Ramos (cell line): ENCODE measurements around the gene ZFP42.
"Not testable (repeated sequence)": the region's sequence is repeated elsewhere in the genome, so short reads cannot be mapped to it uniquely, and the experiment has no call there.

Source experiments
- in situ Hi-C: fragments of 300-500 bp; cut with MboI; formaldehyde crosslinking; loops from one replicate; pipeline ENCODE4 v1.14.3; 2022; ENCODE audit warnings: low sequenced_read_pairs; ENCODE audit not compliant: unreplicated experiment

The ZFP42 gene

DNA sequence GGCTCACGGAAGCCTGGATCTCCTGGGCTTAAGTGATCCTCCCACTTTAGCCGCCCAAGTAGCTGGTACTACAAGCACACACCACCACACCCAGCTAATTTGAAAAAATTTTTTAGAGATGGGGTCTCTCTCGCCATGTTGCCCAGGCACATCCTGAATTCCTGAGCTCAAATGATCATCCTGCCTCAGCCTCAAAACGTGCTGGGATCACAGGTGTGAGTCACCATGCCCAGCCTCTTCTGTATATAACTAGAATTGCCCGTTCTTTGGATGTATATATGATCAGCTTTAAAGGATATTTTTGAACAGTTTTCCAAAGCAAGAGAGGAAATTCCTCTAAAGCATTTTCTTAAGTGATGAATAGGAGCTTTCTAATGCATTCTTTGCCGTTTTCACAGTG lies 22.7 kb downstream of the ZFP42 start:
- in situ Hi-C loops: no loop called here

GRCh38 chr4:188021548-188022249 lies 26.1 kb downstream of the ZFP42 start:
- in situ Hi-C loops: no loop called here

- in situ Hi-C loops: no loop called here
Measured at GRCh38 chr4:188023682-188024081, 28.1 kb downstream of the ZFP42 start.

- in situ Hi-C loops: no loop called here
Measured at GRCh38 chr4:188025476-188025875, 29.9 kb downstream of the ZFP42 start.

DNA sequence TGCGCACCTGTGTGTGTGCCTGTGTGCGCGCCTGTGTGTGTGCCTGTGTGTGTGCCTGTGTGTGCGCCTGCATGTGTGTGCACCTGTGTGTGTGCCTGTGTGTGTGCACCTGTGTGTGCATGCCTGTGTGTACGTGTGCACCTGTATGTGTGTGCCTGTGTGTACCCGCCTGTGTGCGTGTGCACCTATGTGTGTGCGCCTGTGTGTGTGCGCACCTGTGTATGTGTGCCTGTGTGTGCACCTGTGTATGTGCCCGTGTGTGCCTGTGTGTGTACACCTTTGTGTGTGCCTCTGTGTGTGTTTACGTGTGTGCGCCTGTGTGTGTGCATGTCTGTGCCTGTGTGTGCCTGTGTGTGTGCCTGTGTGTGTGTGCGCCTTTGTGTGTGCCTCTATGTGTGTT lies 33.5 kb downstream of the ZFP42 start:
- in situ Hi-C loops: no loop called here

- in situ Hi-C loops: no loop called here
Measured at GRCh38 chr4:188030401-188030800, 34.8 kb downstream of the ZFP42 start.

- in situ Hi-C loops: no loop called here
Measured at GRCh38 chr4:188031751-188032150, 36.2 kb downstream of the ZFP42 start.

DNA sequence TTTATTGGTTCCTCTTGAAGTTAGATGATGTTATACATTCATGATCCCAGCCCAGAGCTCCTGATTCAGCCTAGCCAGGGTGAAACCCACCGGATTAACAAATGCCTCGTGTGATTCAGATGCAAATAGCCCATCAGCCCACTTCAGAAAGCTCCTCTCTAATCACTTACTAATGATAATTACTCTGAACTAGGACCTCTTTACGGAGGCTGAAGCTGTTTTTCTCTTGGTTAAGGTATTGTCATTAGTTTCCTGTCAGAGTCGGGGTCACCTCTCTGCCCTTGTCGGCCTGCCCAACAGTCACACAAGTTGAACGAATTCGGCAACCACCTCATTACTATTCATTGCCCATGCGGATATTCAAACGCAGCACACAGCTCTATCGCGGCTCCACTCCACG lies 36.6 kb downstream of the ZFP42 start:
- in situ Hi-C loops: no loop called here

- in situ Hi-C loops: no loop called here
Measured at GRCh38 chr4:188032583-188032982, 37.0 kb downstream of the ZFP42 start.

GRCh38 chr4:188037003-188037713 lies 41.6 kb downstream of the ZFP42 start:
- in situ Hi-C loops: no loop called here

DNA sequence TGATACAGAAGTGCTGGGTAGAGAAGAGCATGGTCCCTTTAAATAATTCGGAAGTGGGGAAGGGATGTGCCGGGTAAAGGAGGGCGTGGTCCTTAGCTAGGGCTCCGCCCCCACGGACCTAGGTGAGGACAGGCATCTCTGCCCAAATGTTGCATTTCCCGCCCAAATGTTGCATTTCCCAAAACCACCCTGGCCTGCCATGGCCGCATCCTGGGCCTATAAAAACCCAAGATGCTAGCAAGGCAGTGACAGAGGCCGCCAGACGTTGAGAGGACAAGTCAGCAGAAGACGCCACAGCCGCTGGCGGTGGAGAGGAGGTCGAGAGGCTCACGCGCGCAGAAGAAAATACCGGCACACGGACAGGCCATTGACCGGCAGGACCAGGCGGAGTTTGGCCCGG lies 46.1 kb downstream of the ZFP42 start:
- in situ Hi-C loops: no loop called here

GRCh38 chr4:188042191-188042590 lies 46.6 kb downstream of the ZFP42 start:
- in situ Hi-C loops: no loop called here

- in situ Hi-C loops: no loop called here
Measured at GRCh38 chr4:188043154-188043553, 47.6 kb downstream of the ZFP42 start.

GRCh38 chr4:188045461-188045860 lies 49.9 kb downstream of the ZFP42 start:
- in situ Hi-C loops: not testable (repeated sequence)

GRCh38 chr4:188046657-188047056 lies 51.1 kb downstream of the ZFP42 start:
- in situ Hi-C loops: no loop called here

DNA sequence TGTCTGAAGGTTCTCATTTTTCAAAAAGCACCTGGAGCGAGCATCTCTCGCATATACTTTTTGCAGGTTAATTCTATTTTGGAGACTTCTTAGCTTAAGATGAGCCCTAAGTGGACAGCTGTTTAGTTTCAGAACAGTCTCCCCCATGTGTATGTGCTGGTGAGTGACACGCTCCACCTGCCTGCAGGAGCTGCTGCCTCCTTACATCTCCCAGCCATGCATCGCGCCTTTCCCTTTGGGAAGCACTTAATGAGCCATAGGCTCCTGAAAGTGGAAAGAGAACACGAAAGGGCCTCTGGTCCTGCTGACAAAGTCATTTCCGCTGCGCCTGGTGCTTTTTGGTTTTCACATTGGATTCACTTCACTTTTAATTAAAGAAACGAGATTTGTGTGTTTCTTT lies 57.7 kb downstream of the ZFP42 start:
- in situ Hi-C loops: no loop called here
